ENCODE measurements around the gene CAMK2B.

The CAMK2B gene

DNA sequence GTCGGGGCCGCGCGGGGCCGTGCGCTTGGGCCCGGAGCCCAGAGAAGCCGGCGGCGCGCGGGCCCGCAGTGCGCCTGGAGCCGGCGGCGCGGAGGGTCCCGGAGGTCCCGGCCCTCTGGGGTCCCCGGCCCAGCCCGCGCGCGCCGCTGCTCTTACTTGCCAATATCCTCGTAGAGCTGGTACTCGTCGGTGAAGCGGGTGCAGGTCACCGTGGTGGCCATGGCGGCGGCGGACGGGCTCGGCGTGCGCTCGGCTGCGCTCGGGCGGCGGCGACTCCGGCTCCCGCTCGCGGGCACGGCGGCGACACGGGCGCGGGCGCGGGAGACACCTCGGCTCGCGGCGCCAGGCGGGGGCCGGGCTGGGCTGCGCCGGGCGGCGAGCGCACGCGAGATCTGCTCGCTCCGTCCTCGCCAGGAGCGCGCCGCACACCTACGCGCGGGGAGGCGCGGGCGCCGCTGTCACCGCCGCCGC is at the start of gene CAMK2B:
CAMK2B (minus strand) TSS at position 394 of the 471 bp plus-strand sequence; CDS start at position 221, 173 bp downstream.
- DNase-seq = no peak

DNA sequence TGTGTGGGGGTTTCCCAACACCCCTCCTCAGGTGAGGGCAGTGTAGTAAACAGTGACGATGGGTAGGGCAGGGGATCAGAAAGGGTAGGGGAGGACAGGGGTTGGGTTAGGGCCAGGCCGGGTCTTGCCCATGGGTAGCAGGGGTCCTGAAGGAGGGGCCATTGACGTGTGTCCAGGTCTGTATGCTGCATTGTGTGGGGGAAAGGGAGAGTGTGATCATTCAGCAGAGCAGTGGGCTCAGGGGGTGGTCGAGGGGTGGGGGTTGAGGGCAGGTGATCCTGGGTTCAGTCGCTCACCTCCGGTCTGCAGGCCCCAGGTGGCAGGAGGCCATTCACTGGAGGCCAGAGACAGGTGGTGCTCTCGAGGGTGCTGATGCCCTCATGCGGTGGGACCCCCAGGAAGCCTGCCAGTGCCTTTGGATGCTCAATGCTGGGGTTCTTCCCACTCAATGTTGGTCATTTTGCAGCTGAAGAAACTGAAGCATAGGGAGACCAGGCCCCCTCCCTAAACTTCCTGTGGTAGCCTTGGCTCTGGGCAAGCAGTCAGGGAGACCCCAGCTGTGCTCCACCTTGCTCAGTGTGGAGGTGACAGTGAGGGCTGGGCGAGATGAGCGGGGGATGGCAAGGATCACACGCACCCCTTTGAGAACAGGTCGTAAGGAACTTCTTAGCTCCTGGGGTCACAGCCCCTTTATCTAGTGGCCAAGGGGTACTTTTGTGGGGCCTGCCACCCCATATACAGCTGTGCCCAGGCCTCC is 48.8 kb upstream of the CAMK2B start:
- DNase-seq = no peak

DNA sequence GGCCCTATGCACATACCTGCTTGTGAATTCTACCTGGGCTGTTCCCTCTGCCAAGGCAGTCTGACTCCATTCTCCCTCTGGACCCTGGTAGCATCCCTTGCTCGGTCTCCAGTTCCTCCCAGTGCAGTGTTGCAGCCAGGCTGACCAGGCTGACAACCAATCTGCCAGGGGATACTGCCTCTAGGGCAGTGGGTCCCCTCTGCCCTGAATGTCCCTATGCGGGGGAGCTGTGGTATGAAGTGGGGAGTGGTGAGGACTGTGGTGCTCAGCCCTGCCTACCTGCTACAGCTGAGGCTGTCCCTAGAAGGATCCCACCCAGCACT is 48.0 kb upstream of the CAMK2B start:
- no peak for DNase-seq

DNA sequence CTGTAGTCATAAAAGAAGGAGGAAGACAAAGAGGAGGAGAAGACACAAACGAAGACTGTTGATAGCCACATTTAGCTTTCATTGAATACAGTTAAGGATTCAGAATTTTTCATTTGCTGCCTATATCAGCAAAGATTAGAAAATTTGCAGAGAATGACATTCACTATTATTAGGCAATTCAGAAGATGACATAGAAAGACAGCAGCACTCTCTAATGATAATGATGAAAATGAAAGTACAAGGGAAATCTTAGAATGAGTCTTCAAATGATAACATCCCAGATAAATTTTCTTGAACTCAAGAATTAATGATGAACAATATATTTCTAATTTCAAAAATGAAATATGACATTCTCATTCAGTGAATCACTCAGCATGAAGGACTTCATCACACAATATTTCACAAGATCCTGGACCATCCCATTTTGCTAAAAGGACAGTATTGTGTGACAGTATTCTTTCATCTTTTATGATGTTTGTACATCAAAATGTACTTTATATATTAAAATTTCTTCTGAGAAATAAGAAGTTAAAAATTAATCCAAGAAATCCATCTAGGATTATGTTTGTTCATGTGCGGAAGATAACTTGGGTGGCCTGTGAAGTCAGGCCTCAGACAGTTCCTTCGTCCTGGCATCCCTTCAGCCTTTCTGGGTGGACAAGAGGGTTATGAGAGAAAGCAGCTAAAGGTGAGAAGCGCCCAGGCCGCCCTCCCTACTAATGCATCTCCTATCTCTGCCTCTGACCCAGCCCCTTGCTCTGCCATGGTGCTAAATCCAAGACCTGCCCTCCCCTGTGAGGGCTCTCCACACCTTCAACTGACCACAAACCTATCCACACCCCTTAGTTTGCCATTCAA is 47.4 kb upstream of the CAMK2B start:
- no peak for DNase-seq

DNA sequence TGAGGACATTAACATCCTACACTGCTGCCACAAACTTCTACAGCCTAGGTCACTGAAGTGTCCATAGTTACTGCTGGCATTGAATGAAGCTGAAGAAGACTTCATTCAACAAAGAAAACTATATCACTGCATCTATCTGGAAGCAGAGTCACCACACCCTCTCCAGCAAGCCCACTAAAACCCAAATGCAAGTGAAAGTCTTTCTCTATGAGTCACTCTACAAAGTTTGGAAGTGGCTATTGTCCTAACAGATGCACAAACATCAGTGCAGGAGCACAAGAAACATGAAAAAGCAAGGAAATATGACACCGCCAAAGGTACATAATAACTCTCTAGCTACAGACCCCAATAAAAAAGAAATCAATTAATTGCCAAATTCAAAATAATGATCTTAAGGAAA is 43.5 kb upstream of the CAMK2B start:
- DNase-seq = no peak

DNA sequence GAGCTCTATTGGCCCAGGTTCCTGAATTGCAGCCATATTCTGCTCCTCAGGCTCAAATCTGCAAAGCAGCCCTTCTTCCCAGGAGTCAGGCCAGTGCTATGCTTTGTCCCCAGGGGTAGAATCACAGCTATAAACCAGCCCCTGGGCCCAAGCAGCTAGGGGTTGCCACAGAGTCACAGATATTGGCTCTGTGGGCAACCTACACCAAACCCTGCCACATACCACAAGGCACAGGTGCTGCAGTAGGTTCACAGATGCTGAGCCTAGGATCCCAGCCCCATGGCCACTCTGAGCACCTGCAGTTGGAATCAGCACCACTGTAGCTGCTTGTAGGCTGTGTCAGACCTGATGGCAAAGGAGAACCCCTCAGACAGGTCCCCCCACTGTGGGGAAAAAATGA is 43.1 kb upstream of the CAMK2B start:
- no peak for DNase-seq

DNA sequence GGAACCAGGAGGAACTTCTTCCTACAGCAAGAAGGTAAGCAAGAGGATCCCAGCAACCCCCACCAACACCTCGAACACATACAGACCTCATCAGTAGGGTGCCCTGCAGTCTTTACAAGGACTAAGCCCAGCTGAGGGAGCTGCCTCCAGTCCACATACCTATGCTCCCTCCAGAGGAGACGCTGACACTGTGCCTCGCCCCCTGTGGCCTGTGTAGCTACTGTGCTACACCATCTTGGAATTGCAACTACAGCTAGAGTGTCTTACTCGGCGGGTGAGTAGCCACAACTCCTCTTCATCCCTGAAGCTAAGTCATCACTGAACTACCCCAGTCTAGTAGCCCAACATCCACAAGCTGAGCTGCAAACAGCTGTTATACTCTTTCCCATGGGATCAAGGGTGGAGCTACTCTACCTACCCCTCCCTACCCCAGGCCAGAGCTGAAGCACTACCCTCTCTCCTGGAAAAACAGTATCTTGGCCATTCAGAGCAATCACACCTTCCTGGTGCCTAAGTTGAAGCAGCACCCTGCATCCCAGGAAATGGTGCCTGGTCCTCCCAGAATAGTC is 42.2 kb upstream of the CAMK2B start:
- DNase-seq = no peak

DNA sequence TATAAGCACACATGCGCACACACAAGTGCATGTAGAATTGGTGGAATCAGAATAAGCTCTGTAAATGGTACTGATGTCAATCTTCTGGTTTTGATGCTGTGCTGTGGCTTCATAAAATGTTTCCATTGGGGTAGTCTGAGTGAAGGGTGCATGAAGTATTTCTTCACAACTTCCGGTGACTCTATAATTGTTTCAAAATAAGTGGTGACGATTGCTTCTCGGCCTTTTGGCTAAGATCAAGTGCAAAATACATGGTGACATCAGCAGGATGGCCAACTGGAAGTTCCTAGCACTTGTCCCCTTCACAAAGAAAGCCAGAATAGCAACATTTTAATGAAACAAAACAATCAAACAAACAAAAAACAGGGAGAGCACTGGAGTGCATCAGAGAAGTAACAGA is 41.6 kb upstream of the CAMK2B start:
- DNase-seq = no peak

DNA sequence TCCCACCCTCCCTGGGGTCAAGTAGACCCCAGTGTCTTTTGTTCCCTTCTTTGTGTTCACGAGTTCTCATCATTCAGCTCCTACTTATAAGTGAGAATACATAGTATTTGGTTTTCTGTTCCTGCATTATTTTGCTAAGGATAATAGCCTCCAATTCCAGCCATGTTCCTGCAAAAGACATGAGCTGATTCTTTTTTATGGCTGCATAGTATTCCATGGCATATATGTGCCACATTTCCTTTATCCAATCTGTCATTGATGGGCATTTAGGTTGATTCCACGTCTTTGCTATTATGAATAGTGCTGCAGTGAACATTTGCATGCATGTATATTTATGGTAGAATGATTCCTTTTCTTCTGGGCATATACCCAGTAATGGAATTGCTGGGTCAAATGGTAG is 28.3 kb upstream of the CAMK2B start:
- no peak for DNase-seq

DNA sequence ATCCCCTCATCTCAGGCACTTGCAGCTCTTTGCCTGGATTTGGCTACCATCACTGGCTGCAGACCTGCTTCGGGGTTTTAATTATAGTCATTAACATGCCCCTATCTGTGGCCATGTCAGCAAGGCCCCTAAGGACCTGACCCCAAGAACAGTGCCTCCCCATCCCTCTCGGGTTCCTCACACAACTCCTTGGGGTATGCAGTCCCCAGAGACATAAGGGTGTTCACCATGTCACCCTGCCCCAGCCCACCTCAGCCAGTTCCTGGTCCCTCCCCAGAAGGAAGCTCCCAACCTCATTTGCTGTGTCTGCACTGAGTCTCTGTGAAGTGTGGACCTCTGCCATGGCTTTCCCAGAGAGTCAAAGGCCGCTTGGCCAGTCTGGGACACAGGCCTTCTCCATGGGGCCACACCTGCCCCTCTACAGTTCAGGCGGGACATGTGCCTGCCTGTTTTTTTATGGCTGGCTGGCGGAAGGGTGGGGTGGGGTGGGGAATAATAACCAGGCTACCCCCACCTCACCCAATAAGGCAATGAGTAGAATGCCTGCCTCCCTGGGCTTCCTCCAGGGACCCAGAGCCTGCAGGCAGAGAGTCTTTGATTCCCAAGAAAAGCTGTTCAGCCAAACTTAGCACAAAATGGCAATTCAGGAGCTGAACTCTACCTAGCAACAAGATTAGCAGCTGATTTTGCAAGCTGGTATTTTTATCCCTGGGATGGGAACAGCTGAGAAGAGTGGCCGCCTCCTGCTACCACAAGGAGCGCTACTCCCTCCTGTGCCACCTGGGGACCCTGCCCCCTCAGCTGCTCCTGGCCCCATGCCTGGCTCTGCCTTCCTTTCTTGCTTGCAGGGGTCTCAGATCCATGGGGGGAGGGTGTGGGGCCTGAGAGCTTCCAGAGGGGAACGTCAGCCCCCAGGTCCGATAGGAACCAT is 23.7 kb upstream of the CAMK2B start:
- no peak for DNase-seq

DNA sequence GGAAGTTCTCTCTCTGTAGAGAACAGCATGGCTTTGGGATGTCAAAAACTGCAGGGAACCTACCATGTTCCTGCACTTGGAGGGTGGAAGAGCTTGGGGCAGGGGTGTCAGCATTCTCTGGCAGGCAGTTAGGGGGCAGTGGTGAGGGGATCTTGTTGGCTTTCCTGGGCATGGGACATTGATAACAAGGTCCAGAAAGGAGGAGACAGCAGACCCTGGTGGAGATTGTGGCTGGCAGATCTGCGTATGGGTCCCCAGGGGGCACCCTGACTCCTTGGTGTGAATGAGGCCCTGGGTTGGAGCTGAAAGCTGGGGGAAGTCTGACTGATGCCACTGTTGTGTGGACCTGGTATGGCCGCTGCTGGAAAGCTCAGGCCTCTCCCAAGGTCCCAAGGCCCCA is 22.9 kb upstream of the CAMK2B start:
- DNase-seq = no peak

DNA sequence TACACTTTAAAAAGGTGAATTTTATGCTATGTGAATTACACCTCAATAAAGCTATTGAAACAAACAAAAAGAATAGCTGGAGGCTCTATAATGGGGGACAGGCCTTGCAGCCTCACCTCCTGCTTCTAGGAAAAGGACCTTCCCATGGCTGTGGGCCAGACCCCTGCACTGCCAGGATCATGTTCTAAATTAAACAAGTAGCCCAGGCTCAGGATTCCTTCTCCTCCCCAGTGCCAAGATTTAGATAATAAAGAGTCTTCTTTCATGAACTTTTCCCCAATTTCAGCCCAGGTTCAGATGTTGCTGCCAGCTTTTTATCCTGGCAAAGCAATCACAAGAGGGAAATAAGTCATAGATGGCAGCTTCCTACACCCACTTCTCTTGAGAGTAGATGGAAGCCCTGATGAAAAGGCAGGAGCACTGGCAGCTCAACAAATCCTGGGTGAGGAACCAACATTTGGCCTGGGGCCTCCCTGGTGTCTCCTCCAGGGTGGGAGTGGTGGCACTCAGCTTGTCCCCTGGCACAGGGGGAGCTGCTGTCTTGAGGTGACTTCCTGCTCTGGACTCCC is 22.2 kb upstream of the CAMK2B start:
- no peak for DNase-seq

DNA sequence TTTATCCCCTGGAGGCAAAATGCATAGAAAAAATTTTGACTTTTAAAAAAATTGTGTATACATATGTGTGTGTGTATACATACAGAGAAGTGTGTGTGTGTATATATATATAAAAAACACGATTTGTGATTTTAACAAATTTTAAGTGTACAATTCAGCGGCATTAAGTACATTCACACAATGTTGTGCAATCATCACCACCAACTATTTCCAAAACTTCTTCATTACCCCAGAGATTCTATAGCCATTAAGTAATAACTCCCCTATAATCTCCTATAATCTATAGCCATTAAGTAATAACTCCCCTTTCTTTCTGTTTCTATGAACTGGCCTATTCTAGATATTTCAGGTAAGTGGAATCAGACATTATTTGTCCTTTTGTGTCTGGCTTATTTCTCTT is 20.7 kb upstream of the CAMK2B start:
- no peak for DNase-seq

DNA sequence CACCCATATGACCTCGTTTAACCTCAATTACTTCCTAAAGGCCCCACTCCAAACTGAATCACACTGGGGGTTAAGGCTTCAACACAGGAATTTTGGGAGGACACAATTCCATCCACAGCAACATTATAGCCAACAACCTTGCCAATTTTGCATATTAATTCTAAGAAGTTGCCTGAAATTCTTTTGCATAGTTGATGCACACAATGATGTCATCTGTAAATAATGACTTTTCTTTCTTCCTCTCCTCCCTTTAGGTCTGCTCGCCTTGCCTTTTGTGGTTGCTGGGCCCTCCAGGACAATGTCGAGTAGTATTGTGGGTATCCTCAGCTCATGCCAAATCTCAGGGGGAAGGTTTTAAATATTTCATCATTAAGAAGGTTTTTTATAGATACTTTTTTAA is 16.0 kb upstream of the CAMK2B start:
- DNase-seq = no peak

DNA sequence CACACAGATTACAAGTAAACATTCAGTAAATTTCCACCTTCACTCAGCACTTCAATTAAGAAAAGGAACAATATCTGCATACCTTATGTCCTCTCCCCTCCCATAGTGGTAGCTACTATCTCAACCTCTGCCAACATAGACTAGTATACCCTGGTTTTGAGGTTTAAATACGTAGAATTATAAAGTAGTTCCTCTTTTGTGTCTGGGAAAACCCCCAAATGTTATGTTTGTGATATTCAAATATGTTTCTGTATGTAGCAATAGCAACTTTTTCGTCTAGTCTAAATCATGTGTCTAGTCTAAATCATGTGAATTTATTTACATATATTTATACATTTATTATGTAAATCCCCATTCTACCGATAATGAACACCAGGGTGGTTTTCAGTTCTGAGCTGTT is 13.2 kb upstream of the CAMK2B start:
- DNase-seq = no peak

DNA sequence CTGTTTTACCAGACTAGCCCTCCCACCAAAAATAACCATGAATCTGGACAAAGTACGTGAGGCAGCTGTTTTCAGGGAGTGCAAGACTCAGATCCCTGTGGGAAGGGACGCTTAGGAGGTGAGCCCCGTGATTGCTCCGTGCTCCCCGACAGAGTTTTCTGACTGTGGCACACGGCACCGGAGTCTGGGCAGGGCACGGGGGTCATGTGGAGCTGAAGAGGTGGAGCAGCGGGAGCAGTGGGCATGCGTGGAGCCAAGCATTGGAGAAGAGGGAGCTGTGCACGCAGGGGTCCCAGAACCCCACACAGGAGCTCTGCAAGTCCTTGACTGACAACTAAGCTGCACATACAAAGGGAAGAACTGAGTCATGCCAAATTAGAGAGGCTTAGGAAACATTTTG is 11.1 kb upstream of the CAMK2B start:
- DNase-seq = no peak

DNA sequence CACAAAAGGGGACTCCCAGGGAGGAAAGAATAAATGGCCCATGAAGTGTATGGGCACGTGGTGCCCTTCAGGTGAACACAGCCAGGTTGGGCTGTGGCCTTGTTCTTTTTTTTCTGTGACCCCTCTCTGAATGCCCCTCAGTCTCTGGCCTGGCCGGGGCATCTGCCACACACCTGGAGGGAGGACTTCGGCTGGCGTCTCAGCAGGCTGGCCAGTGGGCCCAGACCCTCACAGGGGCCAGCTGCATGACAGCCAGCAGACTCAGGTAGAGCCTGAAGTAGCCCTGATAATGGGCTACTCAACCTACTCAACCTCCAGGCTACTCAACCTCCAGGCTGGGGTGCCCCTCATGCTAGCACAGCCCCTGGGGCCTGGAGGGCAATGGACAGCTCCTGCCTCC is 9.8 kb upstream of the CAMK2B start:
- no peak for DNase-seq

DNA sequence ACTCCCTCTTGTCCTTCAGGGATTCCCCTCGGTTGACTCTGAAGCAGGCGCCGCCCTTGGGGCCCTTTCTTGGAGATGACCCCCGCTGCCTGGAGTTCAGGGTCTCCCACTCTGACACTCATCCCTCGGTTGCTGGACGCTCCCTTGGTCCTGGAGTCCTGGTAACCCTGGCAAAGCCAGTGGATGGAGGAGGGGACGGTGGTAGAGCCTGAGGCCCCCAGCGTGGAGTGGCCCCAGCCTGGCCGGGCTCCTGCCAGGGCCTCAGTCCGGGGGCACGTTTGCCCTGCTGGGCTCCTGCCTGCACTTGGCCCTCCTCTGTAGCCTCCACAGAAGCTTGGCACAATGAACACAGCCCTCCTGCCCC is 9.3 kb upstream of the CAMK2B start:
- no peak for DNase-seq

DNA sequence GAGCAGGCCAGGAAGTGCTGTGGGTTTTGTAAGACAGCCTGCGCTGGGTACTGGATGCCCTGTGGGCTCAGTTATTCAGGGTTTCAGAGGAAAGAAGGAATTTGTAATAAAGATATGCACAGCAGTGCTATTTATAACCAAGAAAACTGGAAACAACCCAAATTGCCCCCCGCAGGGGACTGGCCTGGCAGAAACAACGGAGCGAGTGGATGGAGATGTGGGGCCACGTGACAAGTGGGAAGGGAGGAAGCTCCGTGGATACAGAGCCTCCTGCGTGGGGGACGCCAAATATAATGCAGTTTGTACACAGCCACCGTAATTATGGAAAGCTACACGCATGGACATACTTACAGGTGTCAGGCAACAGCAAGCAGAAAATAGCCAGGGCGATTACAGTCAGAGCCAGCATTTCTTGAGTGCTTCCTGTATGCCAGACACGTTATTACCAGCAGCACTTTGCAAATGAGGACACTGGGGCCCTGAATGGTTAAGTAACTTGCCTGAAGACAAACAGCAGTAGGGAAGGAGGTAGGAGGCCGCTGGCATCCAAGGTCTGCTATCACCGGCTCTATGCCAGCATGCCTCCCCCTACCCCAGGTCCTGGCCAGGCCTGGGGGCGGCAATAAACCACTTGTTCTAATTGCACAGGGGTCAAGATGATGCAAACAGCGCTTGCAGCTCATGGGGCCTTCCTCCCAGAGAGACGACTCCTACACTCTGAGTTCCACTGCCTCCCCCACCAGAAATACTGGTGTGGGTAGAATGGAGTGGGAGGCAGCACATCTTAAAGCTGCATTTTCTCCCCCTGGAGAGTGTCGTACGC is 8.7 kb upstream of the CAMK2B start:
- no peak for DNase-seq

DNA sequence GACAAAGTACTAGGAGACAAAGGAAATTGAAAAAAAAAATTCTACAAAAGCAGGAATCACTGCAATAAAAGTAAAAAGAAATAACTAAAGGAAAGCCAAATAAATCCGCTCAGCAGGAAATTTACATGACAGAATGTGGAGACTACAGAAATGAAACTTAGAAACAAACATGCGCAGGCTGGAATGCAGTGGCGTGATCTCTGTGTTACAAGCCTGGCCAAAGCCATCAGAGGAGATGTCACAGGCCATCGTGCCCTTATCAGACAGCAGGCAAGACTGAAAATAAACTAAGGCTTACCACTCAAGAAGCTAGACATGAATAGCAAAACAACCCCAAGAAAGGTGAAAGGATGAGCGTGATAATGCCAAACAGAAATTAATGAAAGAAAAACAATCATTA is 6.3 kb upstream of the CAMK2B start:
- DNase-seq = no peak

DNA sequence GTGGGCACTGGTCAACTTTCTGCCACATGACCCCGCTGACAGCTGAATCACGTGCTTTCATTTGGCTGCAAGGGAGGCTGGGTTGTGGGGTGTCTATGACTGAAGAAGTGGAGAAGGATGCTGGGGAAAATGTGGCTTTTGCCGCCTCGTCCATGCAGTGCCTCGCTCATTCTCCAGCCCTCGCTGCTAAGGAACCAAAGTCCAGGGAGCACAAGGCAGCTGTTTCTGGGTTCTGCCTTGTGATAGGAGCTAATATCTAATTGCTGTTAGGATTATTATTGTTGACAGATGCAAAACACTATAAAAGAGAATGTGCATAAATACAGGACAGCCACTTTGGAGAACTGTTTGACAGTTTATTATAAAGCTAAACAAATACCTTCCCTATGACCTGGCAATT is 4.9 kb upstream of the CAMK2B start:
- DNase-seq = no peak

DNA sequence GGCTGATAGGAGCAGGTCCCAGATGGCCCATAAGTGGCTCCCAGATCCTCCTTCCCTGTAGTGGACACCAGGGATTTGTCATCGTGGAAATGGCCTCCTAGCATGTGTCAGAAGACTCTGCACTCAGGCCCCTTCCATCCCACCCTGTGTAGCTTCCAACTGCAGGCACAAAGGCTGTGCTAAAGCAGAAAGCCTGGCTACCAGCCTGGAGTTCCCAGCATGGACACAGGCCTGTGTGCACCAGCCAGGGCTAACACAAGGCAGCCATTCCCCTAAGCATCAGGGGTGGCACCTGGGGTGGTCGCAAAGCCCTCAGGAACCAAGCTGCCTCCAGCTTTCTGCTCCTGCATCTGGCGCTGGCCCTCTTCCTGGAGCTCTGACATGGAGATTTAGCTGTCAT is 4.5 kb upstream of the CAMK2B start:
- no peak for DNase-seq

Measured in NCI-H1694 treated with DMSO at 0.1 percent for 48 hours (cell line).